ENCODE results near the gene ZNF146.

DNA sequence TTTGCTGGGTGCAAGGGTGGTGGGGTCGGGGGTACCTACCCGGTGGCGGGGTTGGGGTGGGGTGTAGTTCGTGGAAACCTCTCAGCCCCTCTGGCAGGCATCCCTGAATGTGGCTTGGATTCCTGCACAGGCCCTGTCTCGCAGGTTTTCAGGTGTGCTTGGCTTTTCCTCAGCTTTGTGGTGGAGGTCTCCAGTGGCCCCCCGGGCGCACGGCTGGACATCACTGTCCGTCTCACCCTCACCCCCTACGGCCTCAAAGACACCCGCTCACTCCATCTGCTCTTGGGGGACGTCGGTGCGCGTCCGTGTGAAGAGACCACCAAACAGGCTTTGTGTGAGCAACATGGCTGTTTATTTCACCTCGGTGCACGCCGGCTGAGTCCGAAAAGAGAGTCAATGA is 44.3 kb downstream of the ZNF146 start:
- TF ChIP-seq, protein P1, sequence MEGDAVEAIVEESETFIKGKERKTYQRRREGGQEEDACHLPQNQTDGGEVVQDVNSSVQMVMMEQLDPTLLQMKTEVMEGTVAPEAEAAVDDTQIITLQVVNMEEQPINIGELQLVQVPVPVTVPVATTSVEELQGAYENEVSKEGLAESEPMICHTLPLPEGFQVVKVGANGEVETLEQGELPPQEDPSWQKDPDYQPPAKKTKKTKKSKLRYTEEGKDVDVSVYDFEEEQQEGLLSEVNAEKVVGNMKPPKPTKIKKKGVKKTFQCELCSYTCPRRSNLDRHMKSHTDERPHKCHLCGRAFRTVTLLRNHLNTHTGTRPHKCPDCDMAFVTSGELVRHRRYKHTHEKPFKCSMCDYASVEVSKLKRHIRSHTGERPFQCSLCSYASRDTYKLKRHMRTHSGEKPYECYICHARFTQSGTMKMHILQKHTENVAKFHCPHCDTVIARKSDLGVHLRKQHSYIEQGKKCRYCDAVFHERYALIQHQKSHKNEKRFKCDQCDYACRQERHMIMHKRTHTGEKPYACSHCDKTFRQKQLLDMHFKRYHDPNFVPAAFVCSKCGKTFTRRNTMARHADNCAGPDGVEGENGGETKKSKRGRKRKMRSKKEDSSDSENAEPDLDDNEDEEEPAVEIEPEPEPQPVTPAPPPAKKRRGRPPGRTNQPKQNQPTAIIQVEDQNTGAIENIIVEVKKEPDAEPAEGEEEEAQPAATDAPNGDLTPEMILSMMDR (IDR thresholded peaks at IDR 0.05; ENCODE audit: insufficient read depth, low read depth, low read length): no peak
- no peak for TF ChIP-seq EZH2 (IDR thresholded peaks at IDR 0.05; ENCODE audit: insufficient read depth, low read length)
